CD14-positive monocyte (primary cell): Measurements from ENCODE around the gene URB1. TPM values are rescaled to one million over a fixed set of nuclear protein-coding genes. Genes with fewer than 3 reads are reported as not detected.

Experiments
- DNase-seq, 3 donors: peaks; one replicate each; pipeline ENCODE4 v3.0.0-alpha.2; 2011 to 2022
- H2AFZ ChIP-seq: 2 replicates; pipeline ENCODE4 v1.6.0; 2012; ENCODE audit warnings: mild to moderate bottlenecking, low read depth, low read length, inconsistent platforms; ENCODE audit not compliant: insufficient read depth, poor library complexity, severe bottlenecking
- H3K27ac ChIP-seq, 2 donors: 1 replicate in 1 of 2; 2 replicates in 1 of 2; pipeline ENCODE4 v1.5.1; 2012 to 2013; ENCODE audit warnings: low read length in 2 of 2, control low read depth in 1 of 2, inconsistent platforms in 1 of 2, low read depth in 1 of 2, mild to moderate bottlenecking in 1 of 2
- H3K27me3 ChIP-seq, 2 donors: one replicate each; pipeline versions ENCODE4 v1.6.0 to v1.6.1; 2011 to 2013; ENCODE audit warnings: low read length in 2 of 2; ENCODE audit not compliant: control insufficient read depth in 2 of 2, insufficient read depth in 2 of 2
- H3K36me3 ChIP-seq, 2 donors: replicated peaks in 1 of 2; 1 replicate in 1 of 2; 2 replicates in 1 of 2; pipeline versions ENCODE4 v1.5.1 to v1.6.1; 2012 to 2013; ENCODE audit warnings: low read length in 2 of 2, control low read depth in 1 of 2, inconsistent platforms in 1 of 2, mild to moderate bottlenecking in 1 of 2; ENCODE audit not compliant: insufficient read depth in 2 of 2, control insufficient read depth in 1 of 2
- H3K4me1 ChIP-seq, 2 donors: 1 replicate in 1 of 2; 2 replicates in 1 of 2; pipeline versions ENCODE4 v1.5.1 to v1.6.1; 2012 to 2013; ENCODE audit warnings: low read length in 2 of 2, control low read depth in 1 of 2, inconsistent platforms in 1 of 2, mild to moderate bottlenecking in 1 of 2, moderate library complexity in 1 of 2; ENCODE audit not compliant: insufficient read depth in 2 of 2, control insufficient read depth in 1 of 2
- H3K4me2 ChIP-seq: replicated peaks from 2 replicates; pipeline ENCODE3; 2012; ENCODE audit warnings: low read length, moderate library complexity, mild to moderate bottlenecking; ENCODE audit not compliant: poor library complexity, severe bottlenecking; ENCODE audit errors: extremely low read depth
- H3K4me3 ChIP-seq, 3 experiments: fragments of 200-600 bp in 1 of 3; sonication (generic) in 1 of 3; replicated peaks in 1 of 3; 1 replicate in 2 of 3; 2 replicates in 1 of 3; pipeline ENCODE4 v1.5.1; 2011 to 2013; ENCODE audit warnings: low read length in 3 of 3, mild to moderate bottlenecking in 3 of 3, control low read depth in 2 of 3, low read depth in 2 of 3, inconsistent platforms in 1 of 3, moderate library complexity in 1 of 3
- H3K79me2 ChIP-seq: 2 replicates; pipeline ENCODE4 v1.6.0; 2012; ENCODE audit warnings: mild to moderate bottlenecking, control low read depth, inconsistent platforms, low read length, moderate library complexity; ENCODE audit not compliant: insufficient read depth
- H3K9ac ChIP-seq: 2 replicates; pipeline ENCODE4 v1.6.0; 2017; ENCODE audit warnings: low read length, mild to moderate bottlenecking; ENCODE audit not compliant: insufficient read depth, poor library complexity, severe bottlenecking
- H3K9me3 ChIP-seq, 2 donors: replicated peaks in 1 of 2; 1 replicate in 1 of 2; 2 replicates in 1 of 2; pipeline versions ENCODE4 v1.5.1 to v1.6.1; 2012 to 2013; ENCODE audit warnings: low read length in 2 of 2, control low read depth in 1 of 2; ENCODE audit not compliant: control insufficient read depth in 1 of 2, insufficient read depth in 1 of 2
- H4K20me1 ChIP-seq: 2 replicates; pipeline ENCODE4 v1.6.0; 2012; ENCODE audit warnings: mild to moderate bottlenecking, low read length, control low read depth, moderate library complexity; ENCODE audit not compliant: insufficient read depth
- H3K27ac Mint-ChIP-seq, 7 donors: one replicate each; pipeline ENCODE4 v1.8.0; 2020; ENCODE audit warnings: mild to moderate bottlenecking in 7 of 7, mixed read lengths in 7 of 7, moderate library complexity in 6 of 7, inconsistent platforms in 2 of 7
- H3K27me3 Mint-ChIP-seq, 3 donors: one replicate each; pipeline ENCODE4 v1.8.0; 2021 to 2022; ENCODE audit warnings: low read depth in 3 of 3, mild to moderate bottlenecking in 3 of 3, mixed read lengths in 3 of 3, moderate library complexity in 3 of 3, inconsistent platforms in 1 of 3
- H3K36me3 Mint-ChIP-seq, 2 donors: one replicate each; pipeline ENCODE4 v1.8.0; 2020; ENCODE audit warnings: mixed read lengths in 2 of 2, inconsistent platforms in 1 of 2, mild to moderate bottlenecking in 1 of 2
- H3K4me1 Mint-ChIP-seq: one replicate; pipeline ENCODE4 v1.8.0; 2020; ENCODE audit warnings: mild to moderate bottlenecking, mixed read lengths
- H3K4me3 Mint-ChIP-seq, 2 donors: one replicate each; pipeline ENCODE4 v1.8.0; 2020; ENCODE audit warnings: mild to moderate bottlenecking in 2 of 2, mixed read lengths in 2 of 2, moderate library complexity in 1 of 2
- H3K9me3 Mint-ChIP-seq, 7 donors: one replicate each; pipeline ENCODE4 v1.8.0; 2020 to 2022; ENCODE audit warnings: mixed read lengths in 7 of 7, mild to moderate bottlenecking in 6 of 7, moderate library complexity in 6 of 7, inconsistent platforms in 2 of 7
- CTCF ChIP-seq: fragments of 200-600 bp; IDR thresholded peaks from one replicate; pipeline ENCODE4 v1.8.0; 2022; ENCODE audit warnings: antibody characterized with exemption, mild to moderate bottlenecking
- WGBS: methylation state at CpG from one replicate; pipeline ENCODE4 v1.1.5; 2013; ENCODE audit warnings: missing lambda C conversion rate; ENCODE audit not compliant: insufficient coverage; 5-methylcytosine and 5-hydroxymethylcytosine counted together
- intact Hi-C, 2 donors: fragments of 100-400 bp; cut with micrococcal nuclease; formaldehyde crosslinking; loops; one replicate each; pipeline versions ENCODE4 v1.15.0 to v1.15.1; 2023
- polyA plus RNA-seq, 3 donors: library from polyadenylated mRNA; depleted of rRNA in 1 of 3; unstranded in 2 of 3; stranded (reverse) in 1 of 3; fragments of 300-500 nt in 2 of 3; fragments of >200 nt in 1 of 3; fragmentation: Illumina TruSeq in 2 of 3; gene quantifications; 1 replicate in 2 of 3; 2 replicates in 1 of 3; pipeline ENCODE4 v1.2.3, GENCODE V29; 2012 to 2021

URB1 gene
- polyA plus RNA-seq, 3 donors = 0.25 to 2.4 (median 0.47) TPM

GRCh38 chr21:32410916-32411315, 18.1 kb upstream of the URB1 start:
- peak overlapping the region; percentile 97 for H2AFZ ChIP-seq
- Mint-ChIP-seq H3K36me3 (peaks cover 0 to 3% of the 10 kb centered on the region in 2 donors), H3K9me3 (no peaks in the 10 kb centered on the region), H3K4me3 (peak overlapping the region; percentile 97 to 98), H3K4me1 (peaks cover 17% of the 10 kb centered on the region), H3K27me3 (peaks cover 15 to 23% (median 16%) of the 10 kb centered on the region in 3 donors), H3K27ac (peak overlapping the region in 2 of 7 donors; percentile 14 to 47)
- DNase-seq = no peak
- H3K9me3 ChIP-seq = no peaks in the 10 kb centered on the region
- H3K4me2 ChIP-seq = peak overlapping the region; percentile 94
- no peaks in the 10 kb centered on the region for H3K36me3 ChIP-seq
- peaks cover 0 to 8% of the 10 kb centered on the region in 2 donors for H3K27me3 ChIP-seq
- intact Hi-C loops = loop anchor here in 1 of 2 donors (5.0 kb wide), 1 partner anchor 151 kb away; no protein-coding TSS in a partner anchor
- H3K27ac ChIP-seq = no peak overlapping the region
- H3K4me3 ChIP-seq = peak overlapping the region in 1 of 3 experiments; percentile 95
- no peaks in the 10 kb centered on the region for H3K79me2 ChIP-seq
- no peak overlapping the region for H3K9ac ChIP-seq
- TF ChIP-seq CTCF = no peak
- WGBS = 88% methylated on average over 1 of the region's 5 CpGs
- no peaks in the 10 kb centered on the region for H4K20me1 ChIP-seq
- H3K4me1 ChIP-seq = peaks cover 14 to 19% of the 10 kb centered on the region in 2 donors

- no peak overlapping the region for H3K4me3 ChIP-seq
- no peak overlapping the region for H3K4me2 ChIP-seq
- no peak overlapping the region for H3K27ac ChIP-seq
- H3K4me1 ChIP-seq = peaks cover 14 to 19% of the 10 kb centered on the region in 2 donors
- peaks cover 0 to 8% of the 10 kb centered on the region in 2 donors for H3K27me3 ChIP-seq
- Mint-ChIP-seq H3K9me3 (no peaks in the 10 kb centered on the region), H3K27me3 (peaks cover 16 to 23% (median 17%) of the 10 kb centered on the region in 3 donors), H3K4me1 (peaks cover 17% of the 10 kb centered on the region), H3K4me3 (no peak overlapping the region), H3K36me3 (no peaks in the 10 kb centered on the region), H3K27ac (peak overlapping the region in 1 of 7 donors; percentile 29)
- no peaks in the 10 kb centered on the region for H4K20me1 ChIP-seq
- intact Hi-C loops = loop anchor here in 1 of 2 donors (5.0 kb wide), 1 partner anchor 152 kb away; no protein-coding TSS in a partner anchor
- WGBS = 100% methylated on average over 4 of the region's 4 CpGs
- H2AFZ ChIP-seq = no peak overlapping the region
- no peaks in the 10 kb centered on the region for H3K36me3 ChIP-seq
- no peaks in the 10 kb centered on the region for H3K9me3 ChIP-seq
- no peak for DNase-seq
- H3K79me2 ChIP-seq = no peaks in the 10 kb centered on the region
- no peak overlapping the region for H3K9ac ChIP-seq
- TF ChIP-seq CTCF = no peak
These were observed 17.5 kb upstream of the URB1 start for GRCh38 chr21:32410291-32410690.
